ENCODE results near the gene CIDEB.
A peak's percentile ranks its signal among the peaks of the same experiment; 100 is the strongest.

CIDEB gene

GRCh38 chr14:24286996-24287395 is 20.8 kb downstream of the CIDEB start:
- DNase-seq = no peak

GRCh38 chr14:24285351-24285750 is 22.4 kb downstream of the CIDEB start:
- no peak for DNase-seq

GRCh38 chr14:24284501-24285035 is 23.2 kb downstream of the CIDEB start:
- DNase-seq = no peak

GRCh38 chr14:24283796-24284460 is 23.8 kb downstream of the CIDEB start:
- no peak for DNase-seq

GRCh38 chr14:24282736-24283135 is 25.0 kb downstream of the CIDEB start:
- no peak for DNase-seq

GRCh38 chr14:24281636-24282035 is 26.1 kb downstream of the CIDEB start:
- DNase-seq = no peak

- no peak for DNase-seq
Observed at GRCh38 chr14:24280797-24281460, 26.8 kb downstream of the CIDEB start.

- DNase-seq = no peak
Observed at GRCh38 chr14:24279301-24280186, 28.2 kb downstream of the CIDEB start.

GRCh38 chr14:24278424-24278823 is 29.4 kb downstream of the CIDEB start:
- DNase-seq = no peak

- DNase-seq = no peak
Observed at GRCh38 chr14:24277606-24278321, 30.0 kb downstream of the CIDEB start.

GRCh38 chr14:24277071-24277470 is 30.7 kb downstream of the CIDEB start:
- DNase-seq = no peak

- no peak for DNase-seq
Observed at GRCh38 chr14:24274101-24274543, 33.7 kb downstream of the CIDEB start.

- no peak for DNase-seq
Observed at GRCh38 chr14:24273422-24273998, 34.3 kb downstream of the CIDEB start.

- no peak for DNase-seq
Observed at GRCh38 chr14:24272467-24272866, 35.3 kb downstream of the CIDEB start.

- DNase-seq = no peak
Observed at GRCh38 chr14:24271834-24272263, 35.9 kb downstream of the CIDEB start.

- peak; percentile 80 for DNase-seq
Observed at GRCh38 chr14:24271134-24271833, 36.5 kb downstream of the CIDEB start, which contains the start of gene RABGGTA. RABGGTA (minus strand) TSS chr14:24271597; CDS start chr14:24271115, 482 bp downstream.

- DNase-seq = no peak
Observed at GRCh38 chr14:24270537-24271133, 37.1 kb downstream of the CIDEB start.

GRCh38 chr14:24269910-24270536 is 37.8 kb downstream of the CIDEB start:
- DNase-seq = no peak

- DNase-seq = no peak
Observed at GRCh38 chr14:24269368-24269767, 38.4 kb downstream of the CIDEB start.

- DNase-seq = no peak
Observed at GRCh38 chr14:24268225-24268624, 39.6 kb downstream of the CIDEB start.

- DNase-seq = no peak
Observed at GRCh38 chr14:24267516-24267915, 40.3 kb downstream of the CIDEB start.
